Cardiac septum (tissue), 1 donor: ENCODE results near the gene PRKN. TPM values are rescaled to one million over a fixed set of nuclear protein-coding genes. Genes with fewer than 3 reads are reported as not detected.
"Not testable (repeated sequence)": the region's sequence is repeated elsewhere in the genome, so short reads cannot be mapped to it uniquely, and the experiment has no call there.

ENCODE experiments used
- DNase-seq: peaks from one replicate; pipeline ENCODE4 v3.0.0-alpha.2; 2020; ENCODE audit warnings: low spot score
- intact Hi-C: fragments of 100-400 bp; cut with DNase I; formaldehyde crosslinking; loops from one replicate; pipeline ENCODE4 v1.14.0; 2022
- total RNA-seq: library from RNA; stranded (reverse); fragmentation: NEBNext Ultra II Directional; extraction: Animal tissue kit (Norgen Biotek cat#: 25700); gene quantifications from one replicate; pipeline ENCODE4 v1.2.1, GENCODE V29; 2021
- donor health status: DM: no; HTN: no; CAD: no.

Gene PRKN
- total RNA-seq, 1 donor from 2014 or later, result 23.2 TPM

DNA sequence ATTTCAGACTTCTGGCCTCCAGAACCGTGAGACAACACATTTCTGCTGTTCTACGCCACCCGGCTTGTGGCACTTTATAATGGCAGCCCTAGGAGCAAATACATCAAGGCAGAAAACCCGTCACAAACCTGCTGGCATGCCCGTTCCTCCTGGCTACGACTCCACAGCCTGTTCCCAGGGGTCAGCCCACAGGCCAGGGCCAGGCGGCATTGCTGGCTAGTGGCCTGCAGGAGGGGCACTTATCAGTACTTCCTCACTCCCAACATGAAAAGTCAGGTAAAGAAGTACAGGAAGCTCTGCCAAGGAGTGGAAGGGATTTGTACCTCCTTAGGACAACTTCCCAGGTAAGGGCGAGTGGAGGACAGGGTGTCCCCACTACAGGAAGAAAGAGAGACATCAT is 1230.6 kb downstream of the PRKN start:
- intact Hi-C loops, result loop anchor here (5.0 kb wide), 1 partner anchor 80 kb away; no protein-coding TSS in a partner anchor
- DNase-seq, result no peak

- DNase-seq, result not testable (repeated sequence)
- intact Hi-C loops, result loop anchor here (5.0 kb wide), 1 partner anchor 79 kb away; no protein-coding TSS in a partner anchor
Observed at GRCh38 chr6:161496271-161496670, 1231.3 kb downstream of the PRKN start.

DNA sequence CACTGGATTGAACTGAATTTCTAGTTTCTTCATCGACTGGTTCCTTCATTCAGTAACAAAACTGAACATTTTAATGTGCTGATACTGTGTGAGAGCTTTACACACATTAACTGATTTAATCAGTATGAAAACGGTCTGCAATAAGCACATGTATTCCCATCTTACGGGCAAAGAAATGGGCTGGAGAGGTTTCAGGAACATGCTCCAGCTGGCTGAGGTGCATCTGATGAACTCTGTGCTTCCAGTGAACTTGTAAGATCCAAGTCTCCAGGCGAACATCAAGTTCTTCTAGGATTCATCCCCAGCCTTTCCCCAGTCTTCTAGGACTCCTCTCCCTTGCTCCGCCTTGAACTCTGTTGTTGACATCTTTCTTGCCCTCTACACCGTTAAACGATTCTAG is 1233.0 kb downstream of the PRKN start:
- no peak for DNase-seq
- intact Hi-C loops, result no loop called here

- intact Hi-C loops, result no loop called here
Observed at GRCh38 chr6:161493576-161494118, 1233.9 kb downstream of the PRKN start.

DNA sequence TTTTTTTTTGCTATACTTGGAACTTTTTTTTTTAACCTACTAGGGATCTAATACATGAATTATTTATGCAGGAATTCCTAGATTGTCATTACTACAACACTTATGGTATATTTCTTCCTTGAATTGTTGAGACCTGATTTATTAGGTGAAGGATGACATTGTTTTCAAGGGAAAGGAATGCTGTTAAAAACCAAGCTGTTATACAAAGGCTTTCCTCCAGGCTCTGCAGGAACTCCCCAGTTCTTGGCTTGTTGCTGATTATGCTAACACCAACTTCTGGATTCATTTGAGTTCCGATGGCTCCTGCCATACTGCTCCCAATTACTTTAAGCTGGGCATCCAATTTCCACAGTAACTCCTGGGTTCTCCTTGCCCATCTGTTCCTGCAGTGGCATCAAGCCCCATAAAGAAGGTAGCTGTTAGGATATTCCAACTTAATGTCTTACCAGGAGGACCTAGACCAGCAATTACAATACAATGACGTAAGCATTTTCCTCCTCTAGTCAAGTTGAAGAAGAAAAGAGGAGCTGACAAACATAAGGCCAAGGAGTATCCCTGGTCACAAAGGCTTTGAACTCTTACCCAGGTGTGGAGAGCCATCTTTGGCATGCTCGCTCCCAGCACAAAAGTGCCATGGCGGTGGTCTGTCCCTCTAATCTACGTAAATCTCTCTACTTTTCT is 1237.8 kb downstream of the PRKN start:
- intact Hi-C loops, result no loop called here
- no peak for DNase-seq

More at GRCh38 chr6:161493576-161494118, 1233.9 kb downstream of the PRKN start:
- no peak for DNase-seq

- intact Hi-C loops, result no loop called here
- DNase-seq, result no peak
Observed at GRCh38 chr6:161487694-161488093, 1239.9 kb downstream of the PRKN start.

DNA sequence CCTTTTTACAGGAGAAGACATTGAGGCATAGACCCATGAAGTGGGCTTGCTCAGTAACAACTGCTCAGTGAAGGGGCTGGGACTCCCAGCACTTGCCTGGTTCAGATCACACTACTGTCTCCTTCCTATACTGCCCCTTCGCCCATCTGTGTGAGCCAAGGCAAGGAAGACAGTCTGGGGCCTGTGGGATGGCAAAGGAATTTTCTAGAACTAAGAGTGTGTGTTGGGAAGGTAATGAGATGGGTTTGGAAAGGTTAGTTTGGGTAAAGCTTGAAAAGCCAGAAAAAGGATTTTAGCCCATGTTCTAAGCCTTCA is 1240.4 kb downstream of the PRKN start:
- no peak for DNase-seq
- intact Hi-C loops, result no loop called here

GRCh38 chr6:161486361-161487216 is 1241.0 kb downstream of the PRKN start:
- no peak for DNase-seq

DNA sequence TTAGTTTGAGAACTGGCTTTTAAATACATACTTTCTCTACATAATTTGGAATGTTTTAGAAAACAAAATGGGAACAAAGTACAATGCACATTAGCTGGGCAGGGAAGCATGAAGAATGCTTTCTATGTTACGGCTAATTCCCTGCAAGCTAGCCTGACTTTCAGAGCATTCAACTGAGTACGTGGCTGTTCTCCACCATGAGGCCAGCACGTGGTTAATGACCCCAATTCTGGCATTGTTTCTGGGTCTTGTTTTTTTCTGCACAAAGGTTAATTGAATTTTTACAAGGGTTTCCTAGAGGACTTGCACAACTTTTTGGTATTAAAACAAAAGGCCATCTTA is 1245.1 kb downstream of the PRKN start:
- intact Hi-C loops, result loop anchor here (5.0 kb wide), 1 partner anchor 40 kb away; no protein-coding TSS in a partner anchor
- no peak for DNase-seq

More at GRCh38 chr6:161486361-161487216, 1241.0 kb downstream of the PRKN start:
- intact Hi-C loops, result no loop called here

DNA sequence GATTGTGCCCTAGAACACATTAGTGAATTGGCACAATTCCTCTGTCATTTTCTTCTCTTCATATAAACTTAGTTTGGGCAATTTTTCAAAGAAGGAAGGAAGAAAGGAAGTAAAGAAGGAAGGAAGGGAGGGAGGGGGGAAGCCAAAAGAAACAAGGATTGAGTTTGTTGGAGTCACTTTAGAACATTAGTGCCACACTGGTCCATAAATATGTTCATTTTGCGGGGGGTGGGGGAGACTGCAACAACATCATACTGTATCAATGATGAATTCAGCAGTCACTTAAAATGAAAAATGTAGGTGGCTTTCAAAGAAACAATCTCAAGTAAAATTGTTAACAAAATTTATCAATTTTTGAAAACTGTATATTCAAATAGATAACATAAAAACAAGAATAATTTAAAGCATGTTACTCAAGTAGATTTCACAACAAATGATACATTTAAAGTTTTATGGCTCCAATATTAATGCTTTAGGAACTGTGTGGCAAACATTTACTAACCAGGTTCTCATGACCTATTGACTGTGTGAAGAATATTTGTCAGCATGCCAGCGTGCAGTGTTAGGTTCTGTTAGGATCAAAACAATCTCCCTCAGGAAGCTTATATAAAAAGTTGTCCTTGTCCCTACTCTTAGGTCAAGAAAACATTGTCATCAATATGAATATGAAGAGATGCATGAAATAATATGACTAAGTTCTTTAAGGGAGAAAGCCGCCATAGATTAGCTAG is 1245.6 kb downstream of the PRKN start:
- intact Hi-C loops, result loop anchor here (5.0 kb wide), 1 partner anchor 40 kb away; no protein-coding TSS in a partner anchor
- DNase-seq, result no peak

DNA sequence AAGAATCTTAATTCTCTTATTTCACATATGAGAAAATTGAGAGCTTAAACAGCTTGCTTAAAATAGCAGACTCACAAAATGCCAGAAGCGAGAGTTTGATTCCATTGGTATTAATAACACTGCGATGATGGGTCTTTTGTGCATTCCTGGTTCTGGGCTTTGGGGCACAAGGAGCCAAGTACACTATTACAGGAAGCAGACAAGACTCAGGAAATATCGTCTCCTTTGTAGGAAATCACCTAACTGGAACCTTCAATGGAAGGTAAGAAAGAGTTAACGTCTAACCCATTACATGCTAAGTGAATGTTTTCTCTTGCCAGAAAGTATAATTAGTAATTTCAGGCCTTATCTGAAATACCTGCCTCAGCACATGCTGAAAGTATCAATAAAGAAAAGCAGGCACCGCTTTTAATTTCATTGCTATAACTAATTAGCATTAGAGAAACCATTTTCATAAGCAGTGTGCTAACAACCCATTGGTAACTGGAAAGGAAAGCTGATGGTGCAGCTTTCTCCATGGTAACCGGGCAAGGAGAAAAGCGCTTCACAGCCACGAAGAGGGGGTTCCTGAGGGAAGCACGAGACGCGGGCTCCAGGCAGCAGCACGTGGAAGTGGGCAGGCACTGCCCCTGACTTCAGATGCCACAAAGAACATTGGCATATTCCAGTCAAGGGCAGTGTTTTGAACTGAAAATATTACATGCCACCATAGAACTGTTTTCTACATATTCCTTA is 1247.0 kb downstream of the PRKN start:
- no peak for DNase-seq
- intact Hi-C loops, result loop anchor here (5.0 kb wide), 1 partner anchor 38 kb away; no protein-coding TSS in a partner anchor

DNA sequence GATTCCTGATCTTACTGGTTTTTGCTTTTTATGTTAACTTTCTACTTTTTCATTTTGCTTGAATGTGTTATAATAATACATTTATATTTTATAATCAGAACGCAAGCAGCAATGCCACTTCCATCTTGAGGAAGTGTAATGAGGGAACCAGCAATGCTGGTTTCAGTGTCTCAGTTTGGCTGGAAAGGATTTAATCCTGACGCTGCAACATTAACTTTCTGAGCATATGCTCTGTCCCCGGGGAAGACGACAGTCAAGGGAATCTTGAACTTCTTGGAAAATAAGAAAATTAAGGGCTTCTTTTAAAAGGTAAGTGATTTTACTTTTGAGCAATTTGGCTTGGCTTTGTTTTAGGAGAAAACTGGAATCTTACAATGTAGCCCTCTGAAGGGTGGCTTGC is 1248.2 kb downstream of the PRKN start:
- intact Hi-C loops, result no loop called here
- no peak for DNase-seq

DNA sequence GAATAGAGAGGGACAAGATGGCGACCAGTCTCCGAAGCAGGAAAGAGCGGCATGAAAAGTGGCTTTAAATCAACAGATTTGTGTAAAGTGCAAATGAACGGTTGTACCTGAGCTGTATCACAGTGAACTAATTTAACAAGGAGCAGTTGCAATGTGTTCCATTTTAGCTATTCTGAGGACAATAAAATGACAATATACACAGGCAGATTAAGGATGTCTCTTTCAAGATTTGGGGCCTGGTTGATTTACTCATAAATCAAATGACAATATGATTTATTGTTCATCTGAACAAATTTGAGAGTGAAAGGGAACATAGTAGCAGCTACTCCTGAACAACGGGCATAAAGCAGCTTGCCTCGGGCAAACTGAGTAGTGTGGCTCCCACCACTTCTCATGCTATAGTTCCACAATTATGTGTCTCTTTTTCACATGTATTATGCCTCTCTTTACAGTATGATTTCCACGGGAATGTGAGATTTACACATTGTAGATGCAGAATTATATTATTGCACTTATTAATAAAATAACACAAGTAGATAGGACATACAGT is 1249.6 kb downstream of the PRKN start:
- no peak for DNase-seq
- intact Hi-C loops, result no loop called here

GRCh38 chr6:161476711-161477110 is 1250.9 kb downstream of the PRKN start:
- no peak for DNase-seq
- intact Hi-C loops, result no loop called here

- DNase-seq, result no peak
- intact Hi-C loops, result no loop called here
Observed at GRCh38 chr6:161465403-161465802, 1262.2 kb downstream of the PRKN start.

GRCh38 chr6:161463071-161463470 is 1264.5 kb downstream of the PRKN start:
- DNase-seq, result no peak
- intact Hi-C loops, result no loop called here

DNA sequence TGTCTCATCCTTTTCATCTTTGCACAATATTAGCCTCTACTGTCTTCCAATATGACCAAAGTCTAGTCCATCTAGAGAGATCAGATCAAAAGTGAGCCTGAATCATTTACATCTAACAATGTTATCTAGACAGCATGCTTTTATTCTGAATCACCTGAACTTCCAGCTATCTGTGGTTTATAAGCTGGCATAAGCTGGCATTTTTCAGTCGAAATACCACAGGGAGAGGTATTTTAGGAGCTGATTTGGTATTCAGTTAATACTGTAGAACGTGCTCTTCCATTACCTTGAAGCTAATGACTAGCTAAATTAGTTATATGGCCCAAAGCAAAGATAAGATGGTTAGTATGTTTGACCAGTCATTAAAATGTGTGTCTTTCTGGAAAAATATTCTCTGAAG is 1265.4 kb downstream of the PRKN start:
- no peak for DNase-seq
- intact Hi-C loops, result no loop called here

GRCh38 chr6:161459008-161459615 is 1268.5 kb downstream of the PRKN start:
- DNase-seq, result no peak
- intact Hi-C loops, result no loop called here
